ENCODE data around the gene HTRA2.

HTRA2 gene

GRCh38 chr2:74536166-74536950 lies 6.6 kb downstream of the HTRA2 start:
- no peak overlapping the region for H3K4me2 ChIP-seq (ENCODE audit: low read length)
- H3K27me3 ChIP-seq (ENCODE audit: control insufficient read depth, insufficient read depth, low read length), result no peaks in the 10 kb centered on the region
- H2AFZ ChIP-seq, result no peak overlapping the region
- H3K9me3 ChIP-seq (ENCODE audit: control insufficient read depth, low read length), result no peaks in the 10 kb centered on the region
- no peaks in the 10 kb centered on the region for H3K36me3 ChIP-seq (ENCODE audit: control insufficient read depth, insufficient read depth, low read length)
- no peak overlapping the region for H3K4me3 ChIP-seq (ENCODE audit: low read depth, low read length)
- H3K4me1 ChIP-seq, result no peaks in the 10 kb centered on the region
- H3K9ac ChIP-seq, result no peak overlapping the region
- H3K27ac ChIP-seq, result no peak overlapping the region
- TF ChIP-seq, protein P1, sequence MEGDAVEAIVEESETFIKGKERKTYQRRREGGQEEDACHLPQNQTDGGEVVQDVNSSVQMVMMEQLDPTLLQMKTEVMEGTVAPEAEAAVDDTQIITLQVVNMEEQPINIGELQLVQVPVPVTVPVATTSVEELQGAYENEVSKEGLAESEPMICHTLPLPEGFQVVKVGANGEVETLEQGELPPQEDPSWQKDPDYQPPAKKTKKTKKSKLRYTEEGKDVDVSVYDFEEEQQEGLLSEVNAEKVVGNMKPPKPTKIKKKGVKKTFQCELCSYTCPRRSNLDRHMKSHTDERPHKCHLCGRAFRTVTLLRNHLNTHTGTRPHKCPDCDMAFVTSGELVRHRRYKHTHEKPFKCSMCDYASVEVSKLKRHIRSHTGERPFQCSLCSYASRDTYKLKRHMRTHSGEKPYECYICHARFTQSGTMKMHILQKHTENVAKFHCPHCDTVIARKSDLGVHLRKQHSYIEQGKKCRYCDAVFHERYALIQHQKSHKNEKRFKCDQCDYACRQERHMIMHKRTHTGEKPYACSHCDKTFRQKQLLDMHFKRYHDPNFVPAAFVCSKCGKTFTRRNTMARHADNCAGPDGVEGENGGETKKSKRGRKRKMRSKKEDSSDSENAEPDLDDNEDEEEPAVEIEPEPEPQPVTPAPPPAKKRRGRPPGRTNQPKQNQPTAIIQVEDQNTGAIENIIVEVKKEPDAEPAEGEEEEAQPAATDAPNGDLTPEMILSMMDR (IDR thresholded peaks at IDR 0.05), result no peak
- H3K79me2 ChIP-seq, result no peaks in the 10 kb centered on the region

DNA sequence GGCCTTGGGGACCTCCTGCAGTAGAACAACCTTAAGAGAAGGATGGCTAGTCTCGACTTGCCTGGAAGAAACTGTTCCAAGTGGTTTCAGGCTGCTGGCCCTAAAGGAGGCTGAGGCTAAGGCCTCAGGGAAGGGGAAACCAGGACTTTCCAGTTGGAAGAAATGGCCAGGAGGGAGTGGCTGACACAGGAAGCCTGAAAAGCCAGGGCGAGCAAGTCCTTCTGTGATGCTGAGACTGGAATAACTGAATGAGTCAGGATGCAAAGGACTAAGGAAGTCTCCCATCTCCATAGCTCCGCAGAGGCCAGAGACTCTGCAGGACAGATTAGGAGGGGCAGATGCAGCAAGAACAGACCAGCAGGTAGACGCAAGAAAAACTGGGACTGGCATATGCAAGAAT lies 7.4 kb downstream of the HTRA2 start:
- Histone ChIP-seq H2AFZ (no peak overlapping the region), H3K4me1 (no peaks in the 10 kb centered on the region), H3K4me2 (ENCODE audit: low read length) (no peak overlapping the region), H3K36me3 (ENCODE audit: control insufficient read depth, insufficient read depth, low read length) (no peaks in the 10 kb centered on the region), H3K27ac (no peak overlapping the region), H3K4me3 (ENCODE audit: low read depth, low read length) (no peak overlapping the region), H3K79me2 (no peaks in the 10 kb centered on the region), H3K27me3 (ENCODE audit: control insufficient read depth, insufficient read depth, low read length) (no peaks in the 10 kb centered on the region), H3K9me3 (ENCODE audit: control insufficient read depth, low read length) (no peaks in the 10 kb centered on the region), H3K9ac (no peak overlapping the region)
- TF ChIP-seq, protein P1 (IDR thresholded peaks at IDR 0.05), result no peak

- Histone ChIP-seq H3K27ac (no peak overlapping the region), H2AFZ (no peak overlapping the region), H3K4me3 (ENCODE audit: low read depth, low read length) (no peak overlapping the region), H3K36me3 (ENCODE audit: control insufficient read depth, insufficient read depth, low read length) (no peaks in the 10 kb centered on the region), H3K4me2 (ENCODE audit: low read length) (no peak overlapping the region), H3K79me2 (no peaks in the 10 kb centered on the region), H3K9ac (no peak overlapping the region), H3K4me1 (no peaks in the 10 kb centered on the region), H3K9me3 (ENCODE audit: control insufficient read depth, low read length) (no peaks in the 10 kb centered on the region), H3K27me3 (ENCODE audit: control insufficient read depth, insufficient read depth, low read length) (no peaks in the 10 kb centered on the region)
- TF ChIP-seq, protein P1 (IDR thresholded peaks at IDR 0.05), result no peak
These were observed 9.2 kb downstream of the HTRA2 start for GRCh38 chr2:74538881-74539339.

- H3K36me3 ChIP-seq (ENCODE audit: control insufficient read depth, insufficient read depth, low read length), result no peaks in the 10 kb centered on the region
- H3K4me2 ChIP-seq (ENCODE audit: low read length), result no peak overlapping the region
- H3K79me2 ChIP-seq, result no peaks in the 10 kb centered on the region
- no peak overlapping the region for H3K4me3 ChIP-seq (ENCODE audit: low read depth, low read length)
- H3K27me3 ChIP-seq (ENCODE audit: control insufficient read depth, insufficient read depth, low read length), result no peaks in the 10 kb centered on the region
- no peaks in the 10 kb centered on the region for H3K4me1 ChIP-seq
- H3K9ac ChIP-seq, result no peak overlapping the region
- no peak overlapping the region for H3K27ac ChIP-seq
- TF ChIP-seq, protein P1 (IDR thresholded peaks at IDR 0.05), result no peak
- H2AFZ ChIP-seq, result no peak overlapping the region
- no peaks in the 10 kb centered on the region for H3K9me3 ChIP-seq (ENCODE audit: control insufficient read depth, low read length)
These were observed 10.6 kb downstream of the HTRA2 start for GRCh38 chr2:74540291-74540690.

DNA sequence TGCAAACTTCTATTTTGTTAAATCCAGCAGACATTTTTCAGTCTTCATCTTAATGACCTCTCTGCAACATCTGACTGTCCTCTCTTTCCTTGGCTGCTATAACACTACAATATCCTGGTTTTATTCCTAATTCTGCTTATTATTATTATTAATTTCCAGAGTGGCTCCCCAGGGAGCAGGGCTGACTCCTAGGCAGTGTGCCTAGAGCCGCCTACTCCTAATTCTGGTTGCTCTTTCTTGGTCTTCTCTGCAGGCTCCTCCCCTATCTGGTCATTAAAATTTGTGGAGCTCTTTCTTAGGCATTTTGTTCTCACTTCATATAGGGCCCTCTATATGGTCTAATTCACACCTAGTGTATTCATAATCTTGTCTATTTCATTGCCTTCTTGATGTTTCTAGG lies 13.2 kb downstream of the HTRA2 start:
- Histone ChIP-seq H3K27me3 (ENCODE audit: control insufficient read depth, insufficient read depth, low read length) (no peaks in the 10 kb centered on the region), H2AFZ (no peak overlapping the region), H3K9ac (no peak overlapping the region)

More for the DNA sequence above, 13.2 kb downstream of the HTRA2 start:
- no peaks in the 10 kb centered on the region for H3K4me1 ChIP-seq
- TF ChIP-seq, protein P1 (IDR thresholded peaks at IDR 0.05), result no peak
- H3K9me3 ChIP-seq (ENCODE audit: control insufficient read depth, low read length), result no peaks in the 10 kb centered on the region
- no peak overlapping the region for H3K4me3 ChIP-seq (ENCODE audit: low read depth, low read length)
- no peaks in the 10 kb centered on the region for H3K36me3 ChIP-seq (ENCODE audit: control insufficient read depth, insufficient read depth, low read length)
- no peak overlapping the region for H3K27ac ChIP-seq
- no peak overlapping the region for H3K4me2 ChIP-seq (ENCODE audit: low read length)
- H3K79me2 ChIP-seq, result no peaks in the 10 kb centered on the region

Data from parathyroid adenoma (tissue), 2 donors.